A673 (cell line): Measurements from ENCODE around the gene ASTN2.

Experiments used
- EZH2 ChIP-seq: fragments of 200-600 bp; sonication (generic); IDR thresholded peaks from 2 replicates; pipeline ENCODE4 v1.6.1; 2017; ENCODE audit warnings: borderline replicate concordance, low read depth, mild to moderate bottlenecking, mixed read lengths, antibody characterized with exemption, low read length; ENCODE audit not compliant: poor library complexity, severe bottlenecking
- TF ChIP-seq, protein P1 (sequence below): fragments of 300-800, 200-600 bp; sonication (generic); conservative IDR thresholded peaks from 2 replicates; pipeline ENCODE4 v1.5.1; 2017; ENCODE audit warnings: low read depth, mild to moderate bottlenecking, antibody characterized with exemption, low read length, moderate library complexity, mixed read lengths

DNA sequence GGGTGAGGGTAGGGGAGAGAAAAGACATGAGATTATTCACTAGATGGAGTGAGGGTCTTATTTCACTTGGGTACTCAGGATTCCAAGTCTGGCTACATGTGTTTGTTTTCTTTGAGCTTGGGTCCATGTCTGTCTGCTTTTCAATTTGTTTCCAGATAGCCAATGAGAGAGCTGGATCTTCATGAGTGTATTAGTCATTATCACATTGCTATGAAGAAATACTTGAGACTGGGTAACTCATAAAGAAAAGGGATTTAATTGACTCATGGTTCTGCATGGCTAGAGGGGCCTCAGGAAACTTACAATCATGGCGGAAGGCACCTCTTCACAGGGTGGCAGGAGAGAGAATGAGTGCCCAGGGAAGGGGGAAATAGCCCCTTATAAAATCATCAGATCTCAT lies 924.5 kb downstream of the ASTN2 start:
- TF ChIP-seq, protein P1, sequence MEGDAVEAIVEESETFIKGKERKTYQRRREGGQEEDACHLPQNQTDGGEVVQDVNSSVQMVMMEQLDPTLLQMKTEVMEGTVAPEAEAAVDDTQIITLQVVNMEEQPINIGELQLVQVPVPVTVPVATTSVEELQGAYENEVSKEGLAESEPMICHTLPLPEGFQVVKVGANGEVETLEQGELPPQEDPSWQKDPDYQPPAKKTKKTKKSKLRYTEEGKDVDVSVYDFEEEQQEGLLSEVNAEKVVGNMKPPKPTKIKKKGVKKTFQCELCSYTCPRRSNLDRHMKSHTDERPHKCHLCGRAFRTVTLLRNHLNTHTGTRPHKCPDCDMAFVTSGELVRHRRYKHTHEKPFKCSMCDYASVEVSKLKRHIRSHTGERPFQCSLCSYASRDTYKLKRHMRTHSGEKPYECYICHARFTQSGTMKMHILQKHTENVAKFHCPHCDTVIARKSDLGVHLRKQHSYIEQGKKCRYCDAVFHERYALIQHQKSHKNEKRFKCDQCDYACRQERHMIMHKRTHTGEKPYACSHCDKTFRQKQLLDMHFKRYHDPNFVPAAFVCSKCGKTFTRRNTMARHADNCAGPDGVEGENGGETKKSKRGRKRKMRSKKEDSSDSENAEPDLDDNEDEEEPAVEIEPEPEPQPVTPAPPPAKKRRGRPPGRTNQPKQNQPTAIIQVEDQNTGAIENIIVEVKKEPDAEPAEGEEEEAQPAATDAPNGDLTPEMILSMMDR, result no peak
- TF ChIP-seq EZH2, result no peak
